IPS-20b (cell line): Measurements from ENCODE around the gene ANAPC13.

Source experiments
- H3K27ac ChIP-seq: one replicate; pipeline ENCODE4 v1.5.1; 2013; ENCODE audit warnings: low read length
- H3K27me3 ChIP-seq: 2 replicates; pipeline ENCODE4 v1.6.1; 2013; ENCODE audit warnings: mild to moderate bottlenecking, low read length, inconsistent platforms; ENCODE audit not compliant: insufficient read depth
- H3K36me3 ChIP-seq: 2 replicates; pipeline ENCODE4 v1.6.1; 2013; ENCODE audit warnings: low read depth, mild to moderate bottlenecking, inconsistent platforms, low read length, moderate library complexity; ENCODE audit not compliant: insufficient read depth
- H3K4me1 ChIP-seq: 2 replicates; pipeline ENCODE4 v1.6.1; 2013; ENCODE audit warnings: mild to moderate bottlenecking, control low read depth, inconsistent platforms, low read length, moderate library complexity; ENCODE audit not compliant: insufficient read depth
- H3K4me3 ChIP-seq: 2 replicates; pipeline ENCODE4 v1.5.1; 2013; ENCODE audit warnings: mild to moderate bottlenecking, low read length, inconsistent platforms
- H3K9ac ChIP-seq: 2 replicates; pipeline ENCODE4 v1.6.1; 2013; ENCODE audit warnings: low read depth, mild to moderate bottlenecking, inconsistent platforms, low read length, moderate library complexity
- H3K9me3 ChIP-seq: 2 replicates; pipeline ENCODE4 v1.6.1; 2013; ENCODE audit warnings: mild to moderate bottlenecking, low read depth, low read length, inconsistent platforms; ENCODE audit not compliant: insufficient read depth

Gene ANAPC13

GRCh38 chr3:134481166-134481565, 4.6 kb downstream of the ANAPC13 start:
- Histone ChIP-seq H3K27me3 (no peaks in the 10 kb centered on the region), H3K36me3 (peaks cover 70% of the 10 kb centered on the region), H3K9me3 (no peaks in the 10 kb centered on the region), H3K4me3 (no peak overlapping the region), H3K4me1 (peaks cover 4% of the 10 kb centered on the region; the same call in 1 of the 2 replicates), H3K9ac (no peak overlapping the region), H3K27ac (no peak overlapping the region)

DNA sequence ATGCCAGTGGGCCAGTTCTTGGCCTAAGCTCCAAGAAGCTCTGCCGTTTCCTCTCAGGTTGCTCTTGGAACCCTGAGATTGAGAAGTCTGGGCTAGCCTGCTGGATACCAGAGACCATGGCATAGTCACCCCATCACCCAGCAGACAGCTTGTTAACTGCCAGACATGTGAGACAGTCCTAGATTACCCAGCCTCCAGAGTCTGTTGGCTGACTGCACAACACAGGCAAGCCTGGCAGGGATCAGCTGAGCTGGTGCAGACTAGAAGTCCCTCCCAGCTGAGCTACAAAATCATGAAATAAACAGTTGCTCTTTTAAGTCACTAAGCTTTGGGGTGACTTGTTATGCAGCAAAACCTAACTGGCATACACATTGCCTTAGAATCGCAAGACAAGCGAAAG, 5.2 kb downstream of the ANAPC13 start:
- Histone ChIP-seq H3K36me3 (peaks cover 74% of the 10 kb centered on the region), H3K4me1 (peaks cover 4% of the 10 kb centered on the region; the same call in 1 of the 2 replicates), H3K4me3 (no peak overlapping the region), H3K9ac (no peak overlapping the region), H3K27ac (no peak overlapping the region), H3K9me3 (no peaks in the 10 kb centered on the region), H3K27me3 (no peaks in the 10 kb centered on the region)

DNA sequence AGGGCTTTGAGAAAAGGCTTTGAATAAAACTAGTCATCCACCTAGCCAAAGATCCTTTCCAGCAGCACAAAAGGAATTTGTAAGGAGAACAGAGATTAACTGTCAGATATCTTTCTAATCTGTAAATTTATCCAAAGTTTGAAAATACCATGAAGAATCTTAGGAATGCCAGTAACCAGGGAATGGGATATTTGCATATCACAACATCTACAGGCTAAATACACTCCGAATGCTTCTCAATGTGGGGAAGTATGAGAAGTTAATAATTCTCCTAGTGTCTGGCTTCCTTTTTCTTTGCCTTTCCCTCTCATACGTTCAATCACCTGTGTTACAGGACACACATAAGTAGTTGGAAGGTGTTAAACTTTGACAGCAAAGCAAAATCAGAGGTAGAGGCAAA, 7.8 kb downstream of the ANAPC13 start:
- no peak overlapping the region for H3K9ac ChIP-seq
- H3K36me3 ChIP-seq, result peaks cover 69% of the 10 kb centered on the region
- no peaks in the 10 kb centered on the region for H3K4me1 ChIP-seq
- no peaks in the 10 kb centered on the region for H3K9me3 ChIP-seq
- no peak overlapping the region for H3K27ac ChIP-seq
- no peaks in the 10 kb centered on the region for H3K27me3 ChIP-seq
- no peak overlapping the region for H3K4me3 ChIP-seq

- no peaks in the 10 kb centered on the region for H3K9me3 ChIP-seq
- no peak overlapping the region for H3K4me3 ChIP-seq
- no peak overlapping the region for H3K27ac ChIP-seq
- no peak overlapping the region for H3K9ac ChIP-seq
- no peaks in the 10 kb centered on the region for H3K4me1 ChIP-seq
- no peaks in the 10 kb centered on the region for H3K27me3 ChIP-seq
- peaks cover 59% of the 10 kb centered on the region for H3K36me3 ChIP-seq
Observed at GRCh38 chr3:134477002-134477401, 8.8 kb downstream of the ANAPC13 start.

- no peaks in the 10 kb centered on the region for H3K27me3 ChIP-seq
- no peak overlapping the region for H3K9ac ChIP-seq
- peaks cover 53% of the 10 kb centered on the region for H3K36me3 ChIP-seq
- no peak overlapping the region for H3K4me3 ChIP-seq
- H3K27ac ChIP-seq, result no peak overlapping the region
- H3K4me1 ChIP-seq, result no peaks in the 10 kb centered on the region
- no peaks in the 10 kb centered on the region for H3K9me3 ChIP-seq
Observed at GRCh38 chr3:134476306-134476705, 9.5 kb downstream of the ANAPC13 start.

GRCh38 chr3:134474956-134475355, 10.8 kb downstream of the ANAPC13 start:
- no peaks in the 10 kb centered on the region for H3K27me3 ChIP-seq
- H3K9me3 ChIP-seq, result no peaks in the 10 kb centered on the region
- no peak overlapping the region for H3K27ac ChIP-seq
- peaks cover 39% of the 10 kb centered on the region for H3K36me3 ChIP-seq
- H3K4me3 ChIP-seq, result no peak overlapping the region
- no peak overlapping the region for H3K9ac ChIP-seq
- H3K4me1 ChIP-seq, result no peaks in the 10 kb centered on the region

DNA sequence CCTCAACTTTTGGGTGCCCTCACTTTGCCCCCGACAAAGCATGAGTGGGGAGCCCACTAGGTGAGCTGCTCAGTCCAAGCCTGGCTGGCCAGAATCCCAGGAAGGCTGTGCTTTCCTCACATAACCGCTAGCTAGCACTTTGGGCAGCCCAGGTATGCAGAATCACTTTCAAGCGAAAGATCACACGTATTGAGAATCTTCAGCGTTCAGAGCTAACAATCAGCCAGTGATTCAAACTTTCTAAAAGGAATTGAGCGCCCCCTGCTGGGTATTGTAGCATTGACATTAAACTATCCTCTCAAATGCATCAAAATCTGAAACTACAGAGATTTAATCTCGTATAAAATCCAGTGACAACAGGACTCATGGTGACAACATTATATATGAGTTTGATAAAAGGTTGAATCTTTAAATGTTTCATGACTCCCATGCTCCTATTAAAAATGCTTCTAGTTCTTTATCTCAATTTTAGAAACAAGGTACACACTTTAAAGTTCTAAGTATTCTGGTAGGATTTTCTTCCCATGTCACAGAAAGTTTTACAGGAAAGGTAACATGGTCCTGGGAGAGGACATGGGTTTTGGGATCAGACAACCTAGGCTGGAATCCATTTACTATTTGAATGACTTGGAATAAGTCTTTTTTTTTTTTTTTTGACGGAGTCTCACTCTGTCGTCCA, 11.8 kb downstream of the ANAPC13 start:
- H3K36me3 ChIP-seq, result peaks cover 32% of the 10 kb centered on the region
- H3K27me3 ChIP-seq, result no peaks in the 10 kb centered on the region
- H3K4me3 ChIP-seq, result no peak overlapping the region
- no peak overlapping the region for H3K9ac ChIP-seq
- H3K9me3 ChIP-seq, result no peaks in the 10 kb centered on the region
- no peak overlapping the region for H3K27ac ChIP-seq
- no peaks in the 10 kb centered on the region for H3K4me1 ChIP-seq

GRCh38 chr3:134472831-134473230, 13.0 kb downstream of the ANAPC13 start:
- H3K36me3 ChIP-seq, result peaks cover 20% of the 10 kb centered on the region
- H3K4me1 ChIP-seq, result no peaks in the 10 kb centered on the region
- H3K27ac ChIP-seq, result no peak overlapping the region
- H3K27me3 ChIP-seq, result no peaks in the 10 kb centered on the region
- no peak overlapping the region for H3K9ac ChIP-seq
- no peaks in the 10 kb centered on the region for H3K9me3 ChIP-seq
- no peak overlapping the region for H3K4me3 ChIP-seq

- Histone ChIP-seq H3K27ac (no peak overlapping the region), H3K9ac (no peak overlapping the region), H3K4me1 (no peaks in the 10 kb centered on the region), H3K36me3 (peaks cover 8% of the 10 kb centered on the region), H3K4me3 (no peak overlapping the region), H3K27me3 (no peaks in the 10 kb centered on the region), H3K9me3 (no peaks in the 10 kb centered on the region)
Observed at GRCh38 chr3:134471521-134472193, 14.1 kb downstream of the ANAPC13 start.

GRCh38 chr3:134468519-134468918, 17.3 kb downstream of the ANAPC13 start:
- H3K4me3 ChIP-seq, result no peak overlapping the region
- H3K36me3 ChIP-seq, result no peaks in the 10 kb centered on the region
- no peak overlapping the region for H3K27ac ChIP-seq
- H3K27me3 ChIP-seq, result no peaks in the 10 kb centered on the region
- no peak overlapping the region for H3K9ac ChIP-seq
- no peaks in the 10 kb centered on the region for H3K9me3 ChIP-seq
- H3K4me1 ChIP-seq, result peaks cover 11% of the 10 kb centered on the region; the same call in 1 of the 2 replicates

- Histone ChIP-seq H3K36me3 (no peaks in the 10 kb centered on the region), H3K4me3 (no peak overlapping the region), H3K9me3 (no peaks in the 10 kb centered on the region), H3K27me3 (no peaks in the 10 kb centered on the region), H3K9ac (no peak overlapping the region), H3K27ac (no peak overlapping the region), H3K4me1 (peaks cover 26% of the 10 kb centered on the region)
Observed at GRCh38 chr3:134466331-134466730, 19.5 kb downstream of the ANAPC13 start.

DNA sequence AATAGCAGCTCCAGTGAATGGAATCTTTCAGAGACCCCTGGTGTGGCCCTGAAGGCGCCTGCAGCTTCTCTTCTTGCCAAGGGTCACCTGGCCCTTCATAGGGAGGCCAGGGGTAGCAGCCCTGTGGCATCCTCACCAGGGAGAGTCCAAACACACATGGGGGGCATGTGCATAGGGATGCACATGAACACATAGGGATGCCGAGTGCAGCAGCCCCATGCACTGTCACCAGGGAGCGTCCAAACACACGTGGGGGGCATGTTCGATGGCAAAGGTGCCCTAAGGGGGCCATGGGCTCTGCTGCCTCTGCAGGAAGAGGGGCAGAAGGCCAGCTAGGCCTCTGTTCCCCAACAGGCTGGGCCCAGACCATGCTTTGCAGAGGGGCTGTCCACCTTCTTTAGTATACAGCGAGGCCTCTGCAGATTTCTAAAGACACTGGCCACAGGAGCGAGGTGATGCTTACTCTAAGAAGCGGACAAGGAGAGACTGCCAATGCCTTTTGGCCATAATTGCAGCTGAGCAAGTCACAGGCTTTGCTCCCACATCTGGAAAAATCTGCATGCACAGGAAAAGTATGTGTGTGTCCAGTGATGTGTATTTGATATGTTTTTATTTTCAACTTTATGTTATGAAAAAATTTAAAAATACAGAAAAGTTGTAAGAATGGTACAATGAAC, 21.0 kb downstream of the ANAPC13 start:
- H3K36me3 ChIP-seq, result no peaks in the 10 kb centered on the region
- peak overlapping the region; percentile 41; the same call in 1 of the 2 replicates for H3K9ac ChIP-seq
- peaks cover 26% of the 10 kb centered on the region for H3K4me1 ChIP-seq
- no peaks in the 10 kb centered on the region for H3K27me3 ChIP-seq
- no peaks in the 10 kb centered on the region for H3K9me3 ChIP-seq
- peak overlapping the region; percentile 47; the same call in 1 of the 2 replicates for H3K4me3 ChIP-seq
- no peak overlapping the region for H3K27ac ChIP-seq
